NCI-H1092 treated with DMSO at 0.1 percent for 48 hours (cell line): ENCODE measurements around the gene RNF34.
A peak's percentile ranks its signal among the peaks of the same experiment; 100 is the strongest.
"Not testable (repeated sequence)": the region's sequence is repeated elsewhere in the genome, so short reads cannot be mapped to it uniquely, and the experiment has no call there.

Experiments
- DNase-seq: peaks from one replicate; lab custom pipeline; 2025; lab: John Stamatoyannopoulos, UW

The RNF34 gene, protein sequence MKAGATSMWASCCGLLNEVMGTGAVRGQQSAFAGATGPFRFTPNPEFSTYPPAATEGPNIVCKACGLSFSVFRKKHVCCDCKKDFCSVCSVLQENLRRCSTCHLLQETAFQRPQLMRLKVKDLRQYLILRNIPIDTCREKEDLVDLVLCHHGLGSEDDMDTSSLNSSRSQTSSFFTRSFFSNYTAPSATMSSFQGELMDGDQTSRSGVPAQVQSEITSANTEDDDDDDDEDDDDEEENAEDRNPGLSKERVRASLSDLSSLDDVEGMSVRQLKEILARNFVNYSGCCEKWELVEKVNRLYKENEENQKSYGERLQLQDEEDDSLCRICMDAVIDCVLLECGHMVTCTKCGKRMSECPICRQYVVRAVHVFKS

DNA sequence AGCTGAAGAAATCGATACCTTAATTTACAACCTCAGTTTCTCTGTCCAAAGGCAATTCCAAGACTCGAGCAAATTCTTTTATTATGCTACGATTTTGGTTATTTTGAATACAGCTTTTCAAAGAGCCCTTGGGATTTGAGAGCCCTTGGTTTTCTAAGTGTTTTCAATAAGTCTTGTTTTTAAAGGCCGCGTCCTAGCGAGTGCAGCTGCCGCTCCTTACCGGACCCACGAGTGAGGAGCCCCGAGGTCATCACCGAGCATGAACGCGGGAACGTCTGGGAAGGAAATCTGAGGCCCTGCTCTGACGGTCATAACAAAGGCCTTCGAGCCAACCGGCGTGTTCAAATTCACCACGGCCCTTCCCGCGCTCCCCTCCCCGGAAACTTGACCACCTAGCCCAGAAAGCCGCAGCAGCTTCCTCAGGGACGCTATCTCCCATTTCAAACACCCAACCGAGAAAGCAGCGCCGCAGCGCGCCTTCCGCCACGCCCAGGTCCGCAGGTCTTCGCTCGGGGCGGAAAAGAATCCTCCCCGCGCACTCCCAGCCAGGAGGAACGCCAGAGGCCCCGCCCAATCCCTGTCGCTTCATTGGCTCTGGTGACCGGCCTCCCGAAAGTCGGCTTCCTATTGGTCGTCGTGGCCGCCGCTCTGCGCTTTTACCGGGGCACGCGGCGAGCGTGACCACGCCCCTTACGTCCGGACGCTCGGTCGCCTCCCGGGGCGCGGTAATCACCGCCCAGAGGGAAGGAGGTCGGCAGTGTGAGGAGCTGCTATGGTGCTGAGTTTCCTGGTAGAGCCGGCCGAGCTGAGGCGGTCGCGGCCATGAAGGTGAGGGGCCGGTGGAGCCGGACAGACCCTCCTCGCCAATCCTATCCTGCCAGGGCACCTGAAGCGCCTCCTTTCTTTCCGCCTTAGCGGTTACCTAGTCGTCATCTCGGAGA, at the start of gene RNF34:
TSS of gene RNF34 (plus strand) at position 728 of the 941 bp plus-strand sequence. CDS start at position 823, 95 bp downstream.
- DNase-seq = peak; percentile 96

DNA sequence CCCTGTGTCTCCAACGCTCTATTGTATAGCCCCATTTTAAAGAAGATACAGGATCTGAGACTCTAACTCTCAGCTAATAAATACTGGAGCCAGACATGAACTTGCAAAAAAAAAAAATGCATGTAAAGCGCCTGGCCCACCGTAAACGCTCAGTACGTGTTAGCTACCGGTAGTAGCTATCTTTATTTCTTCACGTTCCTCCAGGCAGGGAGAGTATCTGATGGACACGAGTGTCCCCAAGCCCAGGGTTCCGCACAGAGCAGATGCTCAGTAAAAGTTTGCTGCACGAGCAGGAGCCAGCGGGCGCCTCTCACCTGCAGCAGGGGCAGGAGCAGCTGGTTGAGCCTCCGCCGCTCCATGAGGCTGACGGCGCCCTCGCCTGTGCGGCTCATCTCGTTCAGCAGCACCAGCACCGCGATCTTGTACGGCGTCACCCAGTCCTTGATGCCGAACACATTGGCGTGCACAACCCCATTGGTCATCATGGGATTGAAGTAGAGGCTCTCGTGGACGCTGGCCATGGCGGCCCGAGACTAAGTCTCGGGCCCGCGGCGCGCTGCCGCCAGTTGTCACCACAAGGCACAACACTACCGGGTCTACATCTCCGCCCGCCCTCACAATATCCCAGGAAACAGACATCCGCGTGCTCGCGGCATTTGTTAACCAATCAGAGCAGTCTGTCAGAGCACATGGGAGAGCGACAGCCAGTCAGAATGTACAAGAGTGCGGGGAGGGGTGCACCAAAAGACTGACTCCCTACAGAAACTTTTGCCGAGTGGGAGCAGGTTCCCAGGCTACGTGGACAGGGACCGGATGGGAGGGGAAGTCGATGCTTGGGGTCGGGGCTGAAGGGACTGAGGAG, 47.9 kb upstream of the RNF34 start, which contains the start of gene ANAPC5:
TSS of gene ANAPC5 (minus strand) at position 592 of the 862 bp plus-strand sequence. CDS start at position 521, 71 bp downstream.
- DNase-seq = peak; percentile 97

DNA sequence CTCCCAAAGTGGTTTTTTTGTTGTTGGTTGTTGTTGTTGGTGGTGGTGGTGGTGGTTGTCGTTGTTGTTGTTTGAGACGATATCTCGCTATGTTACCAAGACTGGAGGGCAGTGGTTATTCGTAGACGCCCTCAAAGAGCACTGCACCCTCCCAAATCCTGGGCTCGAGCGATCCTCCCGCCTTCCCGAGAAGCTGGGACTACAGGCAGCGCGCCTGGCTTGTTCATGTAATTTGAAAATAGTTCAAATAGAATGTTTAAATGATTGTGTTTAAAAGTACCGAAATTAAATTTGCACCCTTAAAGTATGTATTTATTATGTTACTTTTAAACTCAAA, 47.3 kb upstream of the RNF34 start:
- DNase-seq = no peak

DNA sequence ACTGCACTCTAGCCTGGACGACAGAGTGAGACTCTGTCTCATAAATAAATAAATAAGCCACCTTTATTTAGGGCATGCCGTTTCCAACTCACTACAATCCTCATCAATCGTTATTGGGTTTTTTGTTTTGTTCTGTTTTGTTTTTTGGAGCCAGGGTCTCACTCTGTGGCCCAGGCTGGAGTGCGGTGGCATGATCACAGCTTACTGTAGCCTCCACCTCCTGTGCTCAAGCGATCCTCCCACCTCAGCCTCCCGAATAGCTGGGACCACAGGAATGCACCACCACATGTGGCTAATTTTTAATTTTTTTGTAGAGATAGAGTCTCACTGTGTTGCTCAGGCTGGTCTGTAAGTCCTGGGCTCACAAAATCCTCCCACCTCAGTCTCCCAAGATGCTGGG, 44.1 kb upstream of the RNF34 start:
- no peak for DNase-seq

DNA sequence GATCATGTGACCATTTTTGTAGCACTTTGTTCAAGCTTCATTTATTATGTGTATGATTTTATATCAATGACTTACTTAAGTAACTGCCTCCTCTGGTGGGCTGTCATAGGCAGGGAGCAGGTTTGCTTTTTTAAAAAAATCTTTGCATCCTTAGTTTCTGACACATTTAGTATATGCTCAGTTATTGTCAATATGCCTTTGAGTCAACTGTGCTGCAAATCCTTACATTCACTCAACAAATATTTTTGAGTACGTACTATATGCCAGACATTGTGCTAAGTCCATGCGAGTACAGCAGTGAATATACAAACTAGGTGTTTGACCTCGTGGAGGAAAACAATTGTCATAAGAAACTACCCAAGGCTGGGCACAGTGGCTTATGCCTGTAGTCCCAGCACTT, 43.3 kb upstream of the RNF34 start:
- DNase-seq = no peak

DNA sequence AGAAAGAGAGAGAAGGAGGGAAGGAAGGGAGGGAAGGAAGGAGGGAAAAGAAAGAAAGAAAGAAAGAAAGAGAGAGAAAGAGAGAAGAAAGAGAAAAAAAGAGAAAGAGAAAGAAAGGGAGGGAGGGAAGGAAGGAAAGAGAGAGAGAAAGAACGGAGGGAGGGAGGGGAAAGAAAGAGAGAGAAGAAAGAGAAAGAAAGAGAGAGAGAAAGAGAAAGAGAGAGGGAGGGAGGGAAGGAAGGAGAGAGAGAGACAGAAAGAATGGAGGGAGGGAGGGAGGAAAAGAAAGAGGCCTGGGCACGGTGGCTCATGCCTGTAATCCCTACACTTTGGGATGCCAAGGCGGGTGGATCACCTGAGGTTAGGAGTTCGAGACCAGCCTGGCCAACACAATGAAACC, 42.6 kb upstream of the RNF34 start:
- DNase-seq = no peak

DNA sequence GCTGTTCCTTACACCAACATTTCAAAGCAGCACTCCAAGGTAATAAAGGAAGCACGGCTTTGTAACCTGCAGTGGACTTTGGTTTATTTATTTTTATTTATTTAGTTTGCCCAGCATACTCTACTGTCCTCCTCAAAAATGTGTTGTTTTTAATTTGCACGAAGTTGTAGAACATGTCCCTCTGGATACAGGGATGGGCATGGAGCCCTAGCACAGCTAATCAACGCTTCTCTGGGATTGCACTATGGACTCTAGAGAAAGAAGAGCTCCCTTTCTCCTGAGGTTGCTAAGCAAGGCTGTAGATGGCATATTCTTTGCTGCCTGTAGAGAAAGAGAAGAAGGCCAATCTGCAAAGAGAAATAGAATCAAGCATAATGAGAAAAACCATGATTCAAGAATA, 41.8 kb upstream of the RNF34 start:
- no peak for DNase-seq

DNA sequence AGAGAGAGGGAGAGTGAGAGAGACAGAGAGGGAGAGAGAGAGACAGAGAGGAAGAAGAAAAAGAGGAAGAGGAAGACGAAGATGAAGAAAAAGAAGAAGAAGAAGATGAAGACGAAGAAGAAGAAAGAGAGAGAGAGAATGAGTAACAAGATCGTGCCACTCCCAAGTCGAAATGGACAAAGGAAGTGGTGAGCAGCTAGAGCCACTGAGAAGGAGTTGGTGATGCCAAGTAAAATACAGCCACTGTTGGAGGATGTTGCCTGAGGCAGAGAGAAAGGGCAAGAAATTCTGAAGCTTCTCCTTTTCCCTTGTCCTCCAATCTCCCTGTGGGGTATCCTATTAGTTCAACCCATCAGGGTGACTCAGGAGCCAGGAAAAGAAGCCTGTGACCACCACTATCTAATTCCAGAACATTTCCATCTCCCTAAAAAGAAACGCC, 35.2 kb upstream of the RNF34 start:
- no peak for DNase-seq

DNA sequence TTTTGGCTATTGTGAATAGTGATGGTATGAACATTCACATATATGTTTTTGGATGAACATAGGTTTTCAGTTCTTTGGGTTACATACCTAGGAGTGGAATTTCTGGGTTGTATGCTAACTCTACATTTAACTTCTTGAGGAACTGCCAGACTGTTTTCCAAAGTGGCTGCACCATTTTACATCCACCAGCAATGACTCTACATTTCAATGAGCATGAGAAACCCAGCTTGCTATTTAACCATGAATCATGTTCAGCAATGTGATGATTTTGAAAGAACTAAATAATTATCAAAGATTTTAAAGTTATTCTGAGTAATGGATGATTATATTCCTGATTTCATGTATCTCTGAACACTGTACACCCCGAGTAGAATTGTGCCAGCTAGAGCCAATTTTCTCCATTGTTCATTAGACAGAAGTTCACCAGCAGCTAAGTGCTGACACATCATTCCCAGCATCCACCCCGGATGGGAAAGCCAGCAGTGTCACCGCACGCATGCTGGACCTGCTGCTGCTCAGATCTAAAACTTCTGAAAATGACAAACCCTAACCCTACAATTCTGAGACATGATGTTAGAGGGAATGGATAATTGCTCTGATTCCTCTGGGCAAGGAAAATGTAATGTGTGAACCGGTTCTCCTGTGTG, 34.4 kb upstream of the RNF34 start:
- DNase-seq = no peak

DNA sequence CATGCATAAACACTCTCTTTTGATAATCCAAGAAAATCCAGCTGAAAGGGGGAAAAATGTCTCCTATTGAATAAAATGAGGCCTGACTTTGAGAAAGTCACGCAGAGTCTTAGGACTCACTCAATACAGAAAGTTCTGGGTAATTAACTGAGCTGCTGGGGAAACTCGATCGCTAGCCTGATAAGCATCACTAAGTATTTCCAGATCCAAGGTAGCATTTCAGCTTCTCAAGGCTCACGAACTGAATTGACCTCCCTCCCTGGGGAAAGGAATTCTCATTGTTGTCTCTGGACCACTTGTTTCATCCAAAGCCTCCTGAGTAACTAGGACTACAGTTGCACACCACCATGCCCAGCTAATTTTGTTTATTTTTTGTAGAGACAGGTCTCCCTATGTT, 33.9 kb upstream of the RNF34 start:
- DNase-seq = no peak

DNA sequence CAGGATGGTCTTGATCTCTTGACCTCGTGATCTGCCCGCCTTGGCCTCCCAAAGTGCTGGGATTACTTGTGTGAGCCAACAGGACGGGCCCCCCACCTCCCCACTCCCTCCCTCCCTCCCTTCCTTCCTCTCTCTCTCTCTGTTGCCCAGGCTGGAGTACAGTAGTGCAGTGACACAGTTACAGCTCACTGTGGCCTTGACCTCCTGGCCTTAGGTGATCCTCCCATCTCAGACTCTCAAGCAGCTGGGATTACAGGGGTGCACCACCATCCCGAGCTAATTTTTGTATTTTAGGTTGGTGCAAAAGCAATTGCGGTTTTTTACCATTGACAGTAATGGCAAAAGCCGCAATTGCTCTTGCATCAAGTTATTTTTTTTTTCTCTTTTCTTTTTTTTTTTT, 28.5 kb upstream of the RNF34 start:
- DNase-seq = no peak

DNA sequence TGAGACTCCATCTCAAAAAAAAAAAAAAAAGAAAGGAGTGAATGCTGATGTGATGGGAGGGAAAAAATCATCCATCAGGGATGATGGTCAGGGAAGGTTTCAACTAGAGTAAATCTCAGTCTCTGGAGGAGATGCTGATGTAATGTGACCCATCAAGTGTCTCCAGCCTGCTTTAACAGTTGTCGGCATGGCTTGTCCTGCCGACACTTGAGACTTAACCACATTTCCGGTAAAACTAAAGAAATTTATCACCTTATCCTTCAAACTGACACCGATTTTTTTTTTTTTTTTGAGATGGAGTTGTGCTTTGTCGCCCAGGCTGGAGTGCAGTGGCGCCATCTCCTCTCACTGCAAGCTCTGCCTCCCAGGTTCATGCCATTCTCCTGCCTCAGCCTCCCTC, 26.2 kb upstream of the RNF34 start:
- no peak for DNase-seq

DNA sequence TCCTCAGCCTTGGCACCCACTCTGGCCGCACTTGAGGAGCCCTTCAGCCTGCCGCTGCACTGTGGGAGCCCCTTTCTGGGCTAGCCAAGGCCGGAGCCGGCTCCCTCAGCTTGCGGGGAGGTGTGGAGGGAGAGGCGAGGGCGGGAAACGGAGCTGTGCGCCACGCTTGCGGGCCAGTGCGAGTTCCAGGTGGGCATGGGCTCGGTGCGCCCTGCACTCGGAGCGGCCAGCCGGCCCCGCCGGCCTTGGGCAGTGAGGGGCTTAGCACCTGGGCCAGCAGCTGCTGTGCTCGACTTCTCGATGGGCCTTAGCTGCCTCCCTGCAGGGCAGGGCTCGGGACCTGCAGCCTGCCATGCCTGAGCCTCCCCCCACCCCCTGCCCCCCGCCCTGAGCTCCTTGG, 25.6 kb upstream of the RNF34 start:
- DNase-seq = not testable (repeated sequence)

DNA sequence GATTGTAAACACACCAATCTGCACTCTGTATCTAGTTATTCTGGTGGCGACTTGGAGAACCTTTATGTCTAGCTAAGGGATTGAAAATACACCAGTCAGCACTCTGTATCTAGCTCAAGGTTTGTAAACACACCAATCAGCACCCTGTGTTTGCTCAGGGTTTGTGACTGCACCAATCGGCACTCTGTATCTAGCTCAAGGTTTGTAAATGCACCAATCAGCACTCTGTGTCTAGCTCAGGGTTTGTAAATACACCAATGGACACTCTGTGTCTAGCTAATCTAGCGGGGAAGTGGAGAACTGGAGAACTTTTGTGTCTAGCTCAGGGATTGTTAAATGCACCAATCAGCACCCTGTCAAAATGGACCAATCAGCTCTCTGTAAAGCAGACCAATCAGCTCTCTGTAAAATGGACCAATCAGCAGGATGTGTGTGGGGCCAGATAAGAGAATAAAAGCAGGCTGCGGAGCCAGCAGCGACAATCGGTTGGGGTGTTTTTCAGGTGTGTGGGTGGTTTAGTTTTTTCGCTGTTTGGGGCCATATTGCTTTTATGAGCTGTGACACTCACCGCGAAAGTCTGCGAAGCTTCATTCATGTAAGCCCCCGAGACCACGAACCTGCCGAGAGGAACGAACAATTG, 24.9 kb upstream of the RNF34 start:
- not testable (repeated sequence) for DNase-seq

DNA sequence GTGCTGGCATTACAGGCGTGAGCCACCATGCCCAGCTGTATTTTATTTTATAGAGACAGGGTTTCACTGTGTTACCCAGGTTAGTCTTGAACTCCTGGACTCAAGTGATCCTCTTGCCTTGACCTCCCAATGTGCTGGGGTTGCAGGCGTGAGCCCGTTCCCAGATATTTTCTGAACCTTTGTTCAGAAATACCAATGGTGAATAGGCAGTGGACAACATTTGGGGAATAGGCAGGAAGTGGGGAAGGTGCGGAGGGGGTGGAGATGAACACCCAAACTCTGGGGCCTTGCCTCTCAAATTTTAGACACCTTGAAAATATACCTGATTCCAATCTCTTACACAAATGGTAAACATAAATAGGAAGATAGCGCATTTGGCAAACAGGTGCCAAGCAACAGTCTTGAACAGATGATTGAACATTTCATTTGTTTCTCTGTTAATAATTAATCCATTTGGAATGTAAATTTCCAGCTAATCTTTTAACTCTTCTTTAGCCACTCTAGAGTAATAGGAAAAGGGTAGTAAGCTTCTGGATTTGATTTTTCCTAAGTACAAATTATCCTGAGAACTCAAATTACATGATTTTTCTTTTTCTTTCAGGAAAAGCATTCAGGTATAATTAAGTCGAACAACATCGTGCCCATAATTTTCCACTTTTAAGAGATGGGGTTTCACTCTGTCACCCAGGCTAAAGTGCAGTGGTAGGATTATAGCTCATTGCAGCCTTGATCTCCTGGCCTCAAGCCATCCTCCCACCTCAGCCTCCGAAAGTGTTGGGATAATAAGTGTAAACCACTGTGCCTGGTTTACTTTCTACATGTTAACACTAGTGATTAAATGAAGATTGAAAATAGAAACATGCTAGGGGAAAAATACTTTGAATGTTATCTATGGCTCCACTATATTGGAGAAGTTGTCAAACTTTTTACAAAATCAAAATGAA, 22.9 kb upstream of the RNF34 start:
- DNase-seq = no peak

DNA sequence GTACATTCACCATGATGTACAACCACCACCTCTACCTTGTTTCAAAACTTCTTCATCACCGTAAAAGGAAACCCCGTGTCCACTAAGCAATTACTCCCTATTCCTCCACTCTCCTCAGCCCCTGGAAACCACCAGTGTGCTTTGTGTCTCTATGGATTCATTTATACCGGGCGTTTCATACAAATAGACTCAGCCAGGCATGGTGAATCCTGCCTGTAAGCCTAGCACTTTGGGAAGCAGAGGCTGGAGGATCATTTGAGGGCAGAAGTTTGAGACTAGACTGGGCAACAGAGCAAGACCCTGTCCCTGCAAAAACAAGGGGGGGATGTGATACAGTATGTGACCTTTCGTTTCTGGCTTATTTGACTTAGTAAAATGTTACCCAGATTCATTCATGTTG, 21.2 kb upstream of the RNF34 start:
- no peak for DNase-seq

DNA sequence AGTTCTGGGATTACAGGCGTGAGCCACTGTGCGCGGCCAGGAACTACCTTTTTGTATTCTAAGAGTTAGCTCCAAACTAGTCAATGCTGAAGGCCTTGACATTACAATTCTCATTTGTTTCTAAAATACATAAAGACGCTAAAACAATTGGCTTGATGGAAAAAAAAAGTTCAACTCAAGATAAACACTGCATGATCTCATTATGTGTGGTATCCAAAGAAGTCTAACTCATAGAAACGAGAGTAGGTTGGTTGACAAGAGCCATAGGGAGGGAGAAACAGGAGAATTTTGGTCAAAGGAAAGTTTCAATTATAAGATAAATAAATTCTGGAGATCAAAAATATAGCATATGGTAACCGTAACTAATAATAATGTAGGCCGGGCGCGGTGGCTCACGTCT, 20.0 kb upstream of the RNF34 start:
- DNase-seq = no peak

DNA sequence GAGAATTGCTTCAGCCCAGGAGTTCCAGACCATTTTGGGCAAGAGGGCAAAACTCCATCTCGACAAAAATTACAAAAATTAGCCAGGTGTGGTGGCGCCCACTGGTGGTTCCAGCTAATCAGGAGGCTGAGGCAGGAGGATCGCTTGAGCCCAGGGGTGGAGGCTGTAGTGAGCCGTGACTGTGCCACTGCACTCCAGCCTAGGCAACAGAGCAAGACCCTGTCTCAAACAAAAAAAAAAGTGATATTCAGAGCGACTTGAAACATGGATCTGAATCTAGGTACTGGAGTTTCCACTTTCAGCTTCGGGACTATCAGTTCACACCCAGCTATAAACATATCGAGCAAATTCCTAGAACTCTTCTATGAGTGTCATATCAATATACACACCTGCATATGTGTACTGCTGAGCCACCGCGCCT, 16.3 kb upstream of the RNF34 start:
- no peak for DNase-seq

DNA sequence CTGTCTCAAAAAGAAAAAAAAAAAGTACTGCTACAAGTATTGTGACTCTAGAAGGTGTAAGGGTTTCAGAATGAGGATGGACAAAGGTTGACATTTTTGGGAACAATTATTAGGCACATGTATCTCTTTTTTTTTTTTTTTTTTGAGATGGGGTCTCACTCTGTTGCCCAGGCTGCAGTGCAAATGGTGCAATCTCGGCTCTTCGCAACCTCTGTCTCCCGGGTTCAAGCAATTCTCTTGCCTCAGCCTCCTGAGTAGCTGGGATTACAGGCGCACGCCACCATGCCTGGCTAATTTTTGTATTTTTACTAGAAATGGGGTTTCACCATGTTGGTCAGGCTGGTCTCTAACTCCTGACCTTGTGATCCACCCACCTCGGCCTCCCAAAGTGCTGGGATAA, 15.0 kb upstream of the RNF34 start:
- DNase-seq = not testable (repeated sequence)

DNA sequence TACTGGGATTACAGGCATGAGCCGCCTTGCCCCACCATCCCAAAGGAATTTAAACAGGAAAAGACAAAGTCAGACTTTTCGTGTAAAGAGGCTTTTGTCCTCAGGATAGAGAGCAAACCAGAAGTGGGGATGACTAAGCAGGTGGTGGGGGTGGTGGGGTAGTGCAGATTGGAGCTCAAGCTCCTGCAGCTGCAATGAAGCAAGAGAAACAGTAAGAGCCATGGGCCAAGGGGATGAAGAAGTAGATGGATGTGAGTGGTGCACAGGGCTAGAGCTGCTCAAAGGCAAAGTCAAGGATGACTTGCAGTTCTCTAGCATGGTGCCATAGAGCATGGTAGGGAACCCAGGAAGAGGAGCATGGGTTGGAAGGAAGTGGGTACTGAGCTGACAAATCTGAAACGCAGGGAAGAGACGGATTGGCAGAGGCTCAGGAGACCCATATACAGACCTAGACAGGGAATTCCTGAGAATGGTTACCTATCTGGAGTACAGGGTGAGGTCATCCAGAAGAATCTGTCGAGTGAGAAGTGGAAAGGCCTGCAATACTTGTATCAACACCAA, 11.4 kb upstream of the RNF34 start:
- DNase-seq = no peak
